Cardiac muscle cell (in vitro differentiated cells and primary cell): ENCODE results near the gene RAB10. TPM values are rescaled to one million over a fixed set of nuclear protein-coding genes. Genes with fewer than 3 reads are reported as not detected.

ENCODE experiments used
- DNase-seq, 2 donors: peaks; one replicate each; pipeline versions ENCODE4 v3.0.0 to v3.0.0-alpha.2; 2010 to 2017; ENCODE audit warnings: low read depth in 1 of 2, low spot score in 1 of 2
- H3K27ac ChIP-seq: fragments of 200-600 bp; sonication (generic); 2 replicates; pipeline ENCODE4 v1.5.1; 2016
- H3K27me3 ChIP-seq: fragments of 200-600 bp; sonication (generic); 2 replicates; pipeline ENCODE4 v1.6.0; 2016; ENCODE audit warnings: control low read depth
- H3K36me3 ChIP-seq: fragments of 200-600 bp; sonication (generic); 2 replicates; pipeline ENCODE4 v1.5.1; 2016; ENCODE audit warnings: control low read depth
- H3K4me1 ChIP-seq: fragments of 200-600 bp; sonication (generic); 2 replicates; pipeline ENCODE4 v1.8.1; 2017; ENCODE audit warnings: low read depth, mild to moderate bottlenecking, mixed run types
- H3K4me3 ChIP-seq: fragments of 200-600 bp; sonication (generic); 2 replicates; pipeline ENCODE4 v1.5.1; 2016; ENCODE audit warnings: mild to moderate bottlenecking
- H3K9me3 ChIP-seq: fragments of 200-600 bp; sonication (generic); 2 replicates; pipeline ENCODE4 v1.5.1; 2017; ENCODE audit warnings: low read depth, mild to moderate bottlenecking, control low read depth
- polyA plus RNA-seq: library from polyadenylated mRNA; unstranded; fragments of >200 nt; fragmentation: Nextera tagmentation; extraction: Ambion mirVana; gene quantifications from 2 replicates; pipeline ENCODE4 v1.2.1, GENCODE V29; 2016
- total RNA-seq: library from RNA; depleted of rRNA; stranded (reverse); fragments of >200 nt; gene quantifications from 2 replicates; pipeline ENCODE4 v1.2.3, GENCODE V29; 2016
- TF ChIP-seq, protein P1 (sequence below): IDR thresholded peaks from 2 replicates; pipeline ENCODE4 v1.5.1; 2012; ENCODE audit warnings: low read depth, mild to moderate bottlenecking, low read length

RAB10 gene
- total and polyA plus RNA-seq, 2 experiments from 2014 or later = 75.9 to 145 TPM

DNA sequence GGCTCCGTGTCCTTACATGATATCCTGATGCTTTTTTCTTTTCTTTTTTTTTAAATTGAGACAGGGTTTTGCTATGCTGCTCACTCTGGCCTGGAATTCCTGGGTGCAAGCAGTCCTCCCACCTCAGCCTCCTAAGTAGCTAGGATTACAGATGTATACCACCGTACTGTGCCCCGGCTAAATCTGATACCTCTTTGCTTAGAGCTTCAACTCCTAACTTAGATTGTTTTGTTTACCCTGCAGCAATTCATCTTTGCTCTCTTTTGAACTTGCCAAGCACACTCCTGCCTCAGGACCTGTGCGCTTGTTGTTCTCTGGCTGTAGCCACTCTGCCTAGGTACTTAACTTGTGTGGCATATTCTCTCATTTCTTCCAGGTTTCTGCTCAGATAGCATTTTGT, 24.5 kb downstream of the RAB10 start:
- no peaks in the 10 kb centered on the region for H3K9me3 ChIP-seq
- TF ChIP-seq, protein P1, sequence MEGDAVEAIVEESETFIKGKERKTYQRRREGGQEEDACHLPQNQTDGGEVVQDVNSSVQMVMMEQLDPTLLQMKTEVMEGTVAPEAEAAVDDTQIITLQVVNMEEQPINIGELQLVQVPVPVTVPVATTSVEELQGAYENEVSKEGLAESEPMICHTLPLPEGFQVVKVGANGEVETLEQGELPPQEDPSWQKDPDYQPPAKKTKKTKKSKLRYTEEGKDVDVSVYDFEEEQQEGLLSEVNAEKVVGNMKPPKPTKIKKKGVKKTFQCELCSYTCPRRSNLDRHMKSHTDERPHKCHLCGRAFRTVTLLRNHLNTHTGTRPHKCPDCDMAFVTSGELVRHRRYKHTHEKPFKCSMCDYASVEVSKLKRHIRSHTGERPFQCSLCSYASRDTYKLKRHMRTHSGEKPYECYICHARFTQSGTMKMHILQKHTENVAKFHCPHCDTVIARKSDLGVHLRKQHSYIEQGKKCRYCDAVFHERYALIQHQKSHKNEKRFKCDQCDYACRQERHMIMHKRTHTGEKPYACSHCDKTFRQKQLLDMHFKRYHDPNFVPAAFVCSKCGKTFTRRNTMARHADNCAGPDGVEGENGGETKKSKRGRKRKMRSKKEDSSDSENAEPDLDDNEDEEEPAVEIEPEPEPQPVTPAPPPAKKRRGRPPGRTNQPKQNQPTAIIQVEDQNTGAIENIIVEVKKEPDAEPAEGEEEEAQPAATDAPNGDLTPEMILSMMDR = no peak
- H3K36me3 ChIP-seq = no peaks in the 10 kb centered on the region
- no peak overlapping the region for H3K4me3 ChIP-seq
- no peak for DNase-seq
- no peaks in the 10 kb centered on the region for H3K27me3 ChIP-seq
- no peaks in the 10 kb centered on the region for H3K4me1 ChIP-seq
- H3K27ac ChIP-seq = no peak overlapping the region

DNA sequence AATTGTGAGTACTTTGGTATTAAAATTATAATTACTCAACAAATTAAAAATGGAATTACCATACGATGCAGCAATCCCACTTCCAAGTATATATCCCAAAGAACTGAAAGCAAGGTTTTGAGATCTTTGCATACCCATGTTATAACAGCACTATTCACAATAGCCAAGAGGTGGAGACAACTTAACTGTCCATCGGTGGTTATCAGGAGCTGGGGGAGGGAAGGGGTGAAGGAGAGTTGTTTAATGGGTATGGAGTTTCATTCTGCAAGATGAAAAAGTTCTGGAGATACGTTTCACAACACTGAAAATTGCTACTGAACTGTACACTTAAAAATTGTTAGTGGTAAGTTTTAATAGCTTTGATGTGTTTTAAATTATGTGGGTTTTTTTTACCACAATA, 25.7 kb downstream of the RAB10 start:
- Histone ChIP-seq H3K27me3 (no peaks in the 10 kb centered on the region), H3K9me3 (no peaks in the 10 kb centered on the region), H3K36me3 (no peaks in the 10 kb centered on the region), H3K27ac (no peak overlapping the region), H3K4me1 (no peaks in the 10 kb centered on the region), H3K4me3 (no peak overlapping the region)
- peak in 1 of 2 donors; percentile 44 for DNase-seq
- TF ChIP-seq, protein P1 = peak; percentile 6

DNA sequence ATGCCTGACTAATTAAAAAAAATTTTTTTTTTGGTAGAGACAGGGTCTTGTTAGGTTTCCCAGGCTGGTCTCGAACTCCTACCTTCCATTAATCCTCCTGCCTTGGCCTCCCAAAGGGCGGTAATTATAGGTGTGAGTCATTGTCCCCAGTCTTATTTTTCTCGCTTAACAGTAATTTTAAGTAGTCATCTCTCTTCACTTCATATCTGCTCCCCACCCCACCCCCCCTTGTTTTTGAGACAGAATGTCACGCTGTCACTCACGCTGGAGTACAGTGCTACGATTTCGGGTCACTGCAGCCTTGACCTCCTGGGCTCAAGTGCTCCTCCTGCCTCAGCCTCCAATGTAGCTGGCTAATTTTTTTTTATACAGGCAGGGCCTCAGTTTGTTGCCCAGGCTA, 27.7 kb downstream of the RAB10 start:
- Histone ChIP-seq H3K4me3 (no peak overlapping the region), H3K27ac (no peak overlapping the region), H3K4me1 (no peaks in the 10 kb centered on the region), H3K9me3 (no peaks in the 10 kb centered on the region), H3K36me3 (peaks cover 4% of the 10 kb centered on the region), H3K27me3 (no peaks in the 10 kb centered on the region)
- TF ChIP-seq, protein P1 = no peak
- no peak for DNase-seq

DNA sequence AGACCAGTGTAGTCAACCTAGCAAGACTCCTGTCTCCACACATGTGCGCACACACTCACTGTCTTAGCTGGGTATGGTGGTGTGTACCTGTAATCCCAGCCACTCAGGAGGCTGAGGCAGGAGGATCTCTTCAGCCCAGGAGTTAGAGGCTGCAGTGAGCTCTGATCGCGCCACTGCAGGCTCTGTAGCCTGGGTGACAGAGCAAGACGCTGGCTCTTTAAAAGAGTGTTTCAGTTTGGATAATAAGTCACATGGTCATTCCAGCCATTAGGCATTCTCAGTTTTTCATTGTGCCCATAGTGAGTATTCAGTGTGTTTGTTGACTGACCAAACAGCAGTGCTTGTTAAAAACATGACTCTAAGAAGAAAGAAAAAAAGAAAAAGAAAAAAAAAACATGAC, 31.0 kb downstream of the RAB10 start:
- H3K27ac ChIP-seq = no peak overlapping the region
- no peaks in the 10 kb centered on the region for H3K9me3 ChIP-seq
- no peaks in the 10 kb centered on the region for H3K27me3 ChIP-seq
- TF ChIP-seq, protein P1 = no peak
- no peak overlapping the region for H3K4me3 ChIP-seq
- peaks cover 4% of the 10 kb centered on the region for H3K36me3 ChIP-seq
- DNase-seq = no peak
- H3K4me1 ChIP-seq = no peaks in the 10 kb centered on the region

DNA sequence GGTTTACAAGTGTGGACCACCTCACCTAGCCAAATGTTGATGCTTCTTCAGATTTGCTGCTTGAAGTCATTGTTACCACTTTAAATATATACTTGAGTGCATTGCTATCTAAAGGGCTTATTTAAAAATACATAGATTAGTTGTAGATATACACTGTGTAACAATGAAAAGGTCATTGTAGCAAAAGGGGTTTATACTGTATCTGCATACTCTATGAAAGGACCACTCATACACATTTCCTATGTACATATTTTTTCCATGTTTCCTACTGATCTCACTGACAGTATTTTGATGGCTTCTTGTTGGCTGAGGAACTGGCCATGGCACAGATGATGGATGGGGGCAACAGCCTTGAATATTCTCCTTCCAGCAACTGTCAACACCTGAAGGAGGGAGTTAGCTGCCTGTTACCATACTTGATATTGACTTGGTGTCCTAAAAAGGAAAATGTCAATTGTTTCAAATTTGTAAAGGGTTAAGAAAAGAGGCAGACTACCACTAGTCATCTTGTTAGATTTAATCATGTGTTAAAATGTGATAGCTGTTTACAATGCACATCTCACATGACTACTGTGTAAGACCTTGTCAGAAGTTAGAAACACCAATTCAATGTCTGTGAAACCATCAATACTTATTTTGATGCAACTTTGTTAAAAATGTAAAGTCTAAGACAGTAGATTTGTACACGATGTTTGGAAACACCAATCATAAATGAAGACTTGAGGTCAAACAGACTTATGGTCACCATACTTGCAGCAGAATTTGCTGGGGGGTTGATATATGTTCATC, 33.5 kb downstream of the RAB10 start:
- Histone ChIP-seq H3K27ac (no peak overlapping the region), H3K9me3 (no peaks in the 10 kb centered on the region), H3K4me3 (no peak overlapping the region), H3K27me3 (no peaks in the 10 kb centered on the region), H3K36me3 (peaks cover 4% of the 10 kb centered on the region), H3K4me1 (no peaks in the 10 kb centered on the region)
- TF ChIP-seq, protein P1 = no peak
- no peak for DNase-seq
